ENCODE results near the gene STOM.
"Not testable (repeated sequence)": the region's sequence is repeated elsewhere in the genome, so short reads cannot be mapped to it uniquely, and the experiment has no call there.

STOM gene, protein sequence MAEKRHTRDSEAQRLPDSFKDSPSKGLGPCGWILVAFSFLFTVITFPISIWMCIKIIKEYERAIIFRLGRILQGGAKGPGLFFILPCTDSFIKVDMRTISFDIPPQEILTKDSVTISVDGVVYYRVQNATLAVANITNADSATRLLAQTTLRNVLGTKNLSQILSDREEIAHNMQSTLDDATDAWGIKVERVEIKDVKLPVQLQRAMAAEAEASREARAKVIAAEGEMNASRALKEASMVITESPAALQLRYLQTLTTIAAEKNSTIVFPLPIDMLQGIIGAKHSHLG

DNA sequence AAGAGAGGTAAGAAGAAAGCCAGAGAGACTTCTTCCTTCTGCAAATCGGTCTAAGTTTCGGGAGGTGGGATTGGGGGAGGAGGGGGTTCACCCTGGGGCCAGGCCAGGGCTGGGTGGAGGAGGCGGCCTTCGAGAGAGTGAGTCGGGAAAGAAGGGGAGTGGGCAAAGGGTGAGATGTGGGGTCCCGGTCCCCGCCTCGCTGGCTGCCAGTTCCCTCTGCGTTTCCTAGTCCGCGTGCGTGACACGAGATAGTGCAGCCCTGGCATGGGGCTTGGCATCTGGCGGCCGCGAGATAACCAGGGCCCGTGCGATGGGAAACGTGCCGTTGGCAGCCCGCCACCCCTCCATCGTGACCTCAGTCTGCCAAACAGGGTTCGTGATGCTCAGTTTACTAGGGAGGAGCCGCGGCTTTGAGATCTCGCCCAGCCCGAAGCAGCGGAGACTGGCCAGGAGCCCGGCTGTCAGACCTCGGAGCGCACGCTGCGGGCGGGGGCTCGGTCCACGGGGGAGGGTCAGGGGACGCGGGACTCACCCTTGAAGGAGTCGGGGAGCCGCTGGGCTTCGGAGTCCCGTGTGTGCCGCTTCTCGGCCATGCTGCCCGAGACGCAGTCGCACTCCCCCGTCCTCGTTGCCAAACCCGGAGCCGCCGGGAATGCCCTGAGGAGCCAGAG, at the start of gene STOM:
STOM (minus strand) TSS at position 656 of the 671 bp plus-strand sequence; CDS start at position 593, 63 bp downstream.
- DNase-seq = peak; percentile 63

DNA sequence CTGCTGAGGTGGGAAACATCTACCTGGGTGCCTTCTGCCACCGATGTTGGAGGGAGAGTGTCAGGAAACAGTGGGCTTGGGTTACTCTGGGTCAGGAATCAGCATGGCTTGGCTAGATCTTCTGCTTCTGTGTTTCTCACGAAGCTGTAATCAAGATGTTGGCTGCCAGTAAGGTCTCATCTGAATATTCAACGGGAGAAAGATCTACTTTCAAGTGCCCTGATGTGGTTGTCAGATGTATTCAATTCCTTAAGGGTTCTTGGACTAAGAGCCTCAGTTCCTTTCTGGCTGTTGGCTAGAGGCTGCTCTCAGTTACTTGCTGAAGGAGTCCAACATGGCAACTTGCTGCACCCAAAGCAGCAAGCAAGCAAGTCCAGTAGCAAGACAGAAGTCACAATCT, 41.9 kb upstream of the STOM start:
- DNase-seq = no peak

DNA sequence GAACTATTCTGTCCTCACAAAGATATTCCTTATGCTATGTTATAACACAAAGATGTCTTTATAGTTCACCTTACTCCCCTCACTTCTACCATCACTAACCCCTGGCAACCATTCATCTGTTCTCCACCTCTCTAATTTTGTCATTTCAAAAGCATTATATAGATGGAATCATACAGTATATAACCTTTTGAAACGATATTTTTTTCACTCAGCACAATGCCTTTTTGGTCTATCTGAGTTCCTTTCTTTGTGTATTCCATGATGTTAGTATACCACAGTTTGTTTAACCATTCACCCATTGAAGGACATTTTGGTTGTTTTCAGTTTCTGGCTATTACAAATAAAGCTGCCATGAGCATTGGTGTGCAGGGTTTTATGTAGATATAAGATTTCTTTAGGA, 35.8 kb upstream of the STOM start:
- no peak for DNase-seq

DNA sequence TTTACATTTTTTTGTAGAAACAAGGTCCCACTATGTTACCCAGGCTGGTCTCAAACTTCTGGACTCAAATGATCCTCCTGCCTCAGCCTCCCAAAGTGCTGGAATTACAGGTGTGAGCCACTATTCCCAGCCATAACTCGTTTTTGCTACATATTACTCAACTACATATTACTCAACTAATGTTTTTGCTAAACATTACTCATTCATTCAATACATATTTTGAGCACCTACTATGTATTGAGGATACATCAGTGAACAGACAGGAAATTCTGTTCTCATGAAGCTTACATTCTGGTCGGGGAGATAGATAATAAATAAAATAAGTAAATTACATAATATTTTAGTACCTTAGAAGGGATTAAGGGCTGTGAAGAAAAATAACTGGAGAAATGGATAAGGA, 34.9 kb upstream of the STOM start:
- no peak for DNase-seq

DNA sequence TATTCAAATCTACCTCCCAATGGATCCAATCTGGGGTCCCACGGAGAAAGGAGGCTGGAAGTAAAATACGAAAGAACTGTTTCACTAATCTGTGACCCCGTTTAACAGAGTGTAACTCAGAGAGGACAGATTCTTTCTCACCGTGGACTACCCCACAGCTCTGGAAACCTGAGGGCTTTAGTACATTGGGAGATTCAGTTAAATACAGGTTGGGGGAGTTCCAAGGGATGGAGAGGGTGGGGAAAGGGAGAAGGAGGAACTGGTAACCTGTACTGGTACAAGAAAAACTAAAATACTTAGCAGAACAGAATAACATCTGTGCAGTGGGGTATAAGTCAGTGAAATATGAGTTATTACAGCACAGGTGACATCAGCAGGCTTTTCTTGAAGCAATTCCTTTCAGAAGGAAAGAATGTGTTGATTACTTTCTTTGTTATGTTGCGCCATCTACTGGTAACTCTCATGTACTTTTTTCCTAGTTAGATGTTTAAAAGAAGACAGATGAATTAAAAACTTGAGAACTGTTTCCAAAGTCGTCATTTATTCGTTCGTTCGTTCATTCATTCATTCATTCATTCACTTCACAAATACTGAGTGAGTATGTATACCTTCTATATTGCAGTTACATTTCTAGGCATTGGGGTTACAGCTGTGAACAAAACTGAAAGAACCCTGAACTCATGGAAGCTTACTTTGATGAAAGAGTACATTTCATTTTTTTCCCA, 30.0 kb upstream of the STOM start:
- DNase-seq = peak; percentile 74

DNA sequence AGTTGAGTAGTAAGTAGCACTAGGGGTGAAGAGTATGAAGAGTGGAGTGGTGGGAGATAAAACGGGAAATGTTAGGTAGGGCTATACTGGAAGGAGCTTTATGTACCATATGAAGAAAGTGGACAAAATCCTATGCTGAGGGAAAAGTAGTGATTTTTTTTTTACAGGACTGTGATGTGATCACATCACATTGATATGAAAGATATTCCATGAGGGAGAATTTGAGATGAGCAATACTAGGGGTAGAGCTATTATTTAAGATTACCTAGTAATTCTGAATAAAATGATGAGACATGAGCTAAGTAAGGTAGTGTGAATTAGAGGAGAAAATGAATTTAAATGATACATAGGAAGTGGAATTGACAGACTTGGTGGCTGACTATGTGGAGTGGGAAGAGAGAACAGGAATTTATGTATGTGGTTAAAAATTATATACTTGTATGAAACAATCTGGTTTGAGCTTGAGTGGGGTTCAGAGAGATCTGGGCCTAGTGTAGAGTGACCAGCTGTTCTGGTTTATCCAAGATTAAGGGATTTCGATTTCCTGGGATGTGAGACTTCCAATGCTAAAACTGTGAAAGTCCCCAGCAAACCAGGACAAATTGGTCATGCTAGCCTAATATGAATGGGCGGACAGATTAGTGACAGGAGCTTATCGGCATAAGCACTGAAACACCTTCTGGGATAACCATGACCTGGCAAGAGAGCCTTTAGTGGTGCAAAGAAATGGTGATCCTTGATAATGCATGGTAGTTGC, 29.3 kb upstream of the STOM start:
- no peak for DNase-seq

DNA sequence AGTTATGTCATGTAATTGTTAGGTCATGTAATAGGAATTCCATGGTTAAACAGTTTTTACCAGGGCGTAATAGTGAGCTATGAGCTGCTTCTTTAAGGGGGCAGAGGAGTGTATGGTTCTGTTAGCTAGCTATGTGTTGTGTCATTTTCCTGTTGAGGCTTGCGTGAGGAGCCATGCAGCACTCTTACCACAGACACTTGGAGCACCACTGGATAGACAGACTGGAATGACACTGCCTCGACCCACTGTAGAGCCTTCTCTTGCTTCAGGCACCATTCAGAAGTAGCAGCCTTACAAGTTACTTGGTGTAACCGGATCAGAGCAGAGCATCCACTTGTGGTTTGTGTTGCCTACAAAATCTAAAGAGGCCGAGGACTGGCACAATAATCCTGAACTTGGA, 28.3 kb upstream of the STOM start:
- DNase-seq = no peak

DNA sequence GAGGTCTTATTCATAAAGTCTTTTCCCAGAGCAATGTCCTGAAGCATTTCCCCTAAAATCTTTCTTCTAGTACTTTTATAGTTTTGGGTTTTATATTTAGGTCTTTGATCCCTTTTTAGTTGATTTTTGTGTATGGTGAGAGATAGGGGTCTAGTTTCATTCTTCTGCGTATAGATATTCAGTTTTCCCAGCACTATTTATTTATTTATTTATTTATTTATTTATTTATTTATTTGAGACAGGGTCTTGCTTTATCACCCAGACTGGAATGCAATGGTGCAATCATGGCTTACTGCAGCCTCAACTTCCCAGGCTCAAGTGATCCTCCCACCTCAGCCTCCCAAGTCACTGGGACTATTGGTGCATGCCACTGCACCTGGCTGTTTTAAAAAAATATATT, 27.2 kb upstream of the STOM start:
- not testable (repeated sequence) for DNase-seq

DNA sequence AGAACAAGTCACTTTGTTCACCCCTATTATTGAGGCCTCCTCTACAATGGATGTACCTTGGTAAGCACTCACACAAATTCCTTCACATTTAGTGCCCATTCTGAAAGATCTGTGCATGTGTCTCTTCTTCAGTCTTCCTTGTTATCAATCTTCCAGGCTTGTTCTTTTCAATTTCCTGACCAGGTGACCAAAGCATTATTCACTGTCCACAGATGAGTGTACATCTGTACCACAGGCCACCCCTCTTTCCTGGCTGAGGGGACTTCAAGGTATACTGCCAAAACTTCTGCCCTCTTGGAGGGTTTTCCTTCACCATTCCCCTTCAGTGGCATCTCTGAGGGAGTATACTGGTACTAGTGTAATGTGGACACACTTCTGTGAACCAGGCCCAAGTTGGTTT, 25.5 kb upstream of the STOM start:
- no peak for DNase-seq

DNA sequence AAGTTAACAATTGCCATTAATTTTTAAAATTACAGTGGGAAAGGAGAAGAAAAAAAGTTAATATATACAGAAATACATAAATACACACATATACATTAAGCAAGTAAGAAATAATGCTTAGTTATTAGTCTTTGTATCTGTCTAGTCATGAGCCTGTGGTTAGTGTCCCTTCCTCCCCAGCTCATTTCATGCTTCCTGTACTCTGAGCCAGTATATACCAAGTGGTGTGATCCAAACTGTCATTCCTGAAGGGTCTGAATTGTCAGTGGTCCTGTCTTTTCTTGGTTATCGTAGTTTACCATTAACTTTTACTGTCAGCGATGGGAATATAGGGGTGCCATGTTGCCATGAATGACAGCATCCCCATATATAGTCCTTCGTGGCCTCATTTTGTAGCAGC, 24.2 kb upstream of the STOM start:
- no peak for DNase-seq

DNA sequence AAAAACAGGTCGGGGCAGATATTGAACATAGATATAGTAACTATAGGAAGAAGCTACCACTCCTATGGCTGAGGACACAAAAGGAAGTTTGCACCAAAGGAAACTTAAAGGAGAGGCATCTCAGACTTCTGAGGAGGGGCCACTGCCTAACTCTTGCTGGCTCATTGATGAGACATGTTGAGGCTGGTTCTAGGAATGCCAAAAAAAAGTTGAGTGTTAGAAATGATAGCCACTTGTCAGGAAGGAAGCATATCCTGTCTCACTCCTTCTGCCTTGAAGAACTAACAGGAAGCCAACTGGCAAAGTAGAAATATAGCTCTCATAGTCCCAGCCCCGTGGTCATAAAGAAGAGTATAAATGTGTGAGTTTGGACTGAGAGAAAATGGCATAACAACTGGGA, 23.3 kb upstream of the STOM start:
- no peak for DNase-seq

DNA sequence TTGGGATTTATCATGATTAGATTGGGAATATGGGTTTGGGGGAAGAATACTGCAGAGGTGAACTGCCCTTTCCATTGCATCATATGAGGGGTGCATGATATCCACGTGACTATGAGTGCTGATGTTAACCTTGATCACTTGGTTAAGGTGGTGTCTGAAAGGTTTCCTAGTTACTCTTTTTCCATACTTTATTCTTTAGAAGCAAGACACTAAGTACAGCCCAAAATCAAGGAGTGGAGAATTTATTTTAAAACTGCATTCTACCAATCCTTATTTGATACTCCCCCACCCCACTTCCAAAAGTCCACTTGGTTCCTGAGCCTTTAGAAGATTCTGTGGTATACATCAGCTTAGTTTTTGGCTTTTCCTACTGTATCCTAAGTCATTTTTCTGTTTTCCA, 20.3 kb upstream of the STOM start:
- no peak for DNase-seq

DNA sequence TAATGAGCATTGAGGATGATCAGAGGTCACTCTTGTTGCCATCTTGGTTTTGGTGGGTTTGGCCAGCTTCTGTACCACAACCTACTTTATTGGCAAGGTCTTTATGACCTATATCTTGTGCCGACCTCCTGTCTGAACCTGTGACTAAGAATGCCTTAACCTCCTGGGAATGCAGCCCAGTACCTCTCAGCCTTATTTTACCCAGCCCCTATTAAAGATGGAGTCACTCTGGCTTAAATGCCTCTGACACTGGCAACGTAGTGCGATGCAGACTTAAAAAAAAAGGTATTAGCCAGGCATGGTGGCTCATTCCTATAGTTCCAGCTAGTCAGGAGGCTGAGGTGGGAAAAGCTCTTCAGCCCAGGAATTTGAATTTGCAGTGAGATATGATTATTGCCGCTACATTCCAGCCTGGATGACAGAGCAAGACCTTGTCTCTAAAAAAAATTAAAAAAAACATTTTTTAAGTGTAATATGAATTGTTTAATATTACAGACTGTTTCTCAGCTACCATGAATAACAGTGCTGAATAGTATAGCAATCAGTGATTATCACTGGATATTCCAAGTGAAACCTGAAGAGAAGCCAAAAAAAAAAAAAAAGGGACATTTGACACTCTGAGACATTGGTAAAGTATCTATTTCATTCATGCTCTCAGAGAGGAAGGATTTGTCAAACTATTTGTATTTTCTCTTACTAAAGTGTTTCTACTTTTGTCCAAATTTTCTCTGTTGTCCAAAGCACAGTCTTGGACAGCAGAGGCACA, 18.3 kb upstream of the STOM start:
- DNase-seq = no peak

DNA sequence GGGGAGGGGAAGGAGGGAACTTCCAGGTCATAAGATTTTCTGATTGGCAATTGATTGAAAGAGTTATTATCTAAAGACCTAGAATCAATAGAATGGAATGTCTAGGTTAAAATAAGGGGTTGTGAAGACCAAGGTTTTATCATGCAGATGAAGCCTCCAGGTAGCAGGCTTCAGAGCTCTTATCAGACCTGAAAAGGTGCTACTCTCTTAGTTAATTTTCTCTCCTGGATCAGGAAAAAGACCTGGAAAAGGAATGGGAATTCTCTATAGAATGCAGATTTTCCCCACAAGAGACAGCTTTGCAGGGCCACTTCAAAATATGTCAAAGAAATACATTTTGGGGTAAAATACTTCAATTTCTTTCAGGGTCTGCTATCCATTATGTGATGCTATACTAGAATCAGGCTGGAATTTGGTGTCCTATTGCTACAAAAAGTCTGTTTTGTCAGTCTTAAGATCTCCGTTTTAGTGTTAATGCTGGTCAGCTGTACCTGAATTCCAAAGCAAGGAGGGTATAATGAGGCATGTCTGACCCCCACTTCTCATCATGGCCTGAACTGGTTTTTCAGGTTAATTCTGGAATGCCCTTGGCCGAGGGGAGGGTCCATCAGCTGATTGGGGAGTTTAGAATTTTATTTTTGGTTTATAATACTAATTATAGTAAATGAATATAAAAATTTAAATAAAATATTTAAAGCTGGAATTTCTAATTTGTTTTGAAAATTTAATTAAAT, 16.6 kb upstream of the STOM start:
- no peak for DNase-seq

DNA sequence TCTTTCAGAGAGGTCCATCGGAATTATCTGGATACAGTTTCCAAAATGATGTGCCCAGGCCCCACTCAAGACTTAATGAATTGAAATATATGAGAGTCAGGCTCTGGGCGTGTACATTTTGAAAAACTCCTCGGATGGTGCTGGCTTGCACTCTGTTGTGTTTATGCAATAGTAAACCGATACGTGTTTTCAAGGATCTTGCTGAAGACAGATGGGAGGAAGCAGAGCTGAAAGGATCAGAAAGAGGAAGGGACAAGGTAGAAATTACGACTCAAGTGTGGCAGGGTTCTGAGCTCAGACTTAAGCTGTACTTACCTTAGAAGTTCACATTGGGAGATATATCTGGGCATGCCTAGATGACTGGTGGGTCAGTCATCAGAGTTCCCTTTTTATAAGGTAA, 13.7 kb upstream of the STOM start:
- DNase-seq = no peak

DNA sequence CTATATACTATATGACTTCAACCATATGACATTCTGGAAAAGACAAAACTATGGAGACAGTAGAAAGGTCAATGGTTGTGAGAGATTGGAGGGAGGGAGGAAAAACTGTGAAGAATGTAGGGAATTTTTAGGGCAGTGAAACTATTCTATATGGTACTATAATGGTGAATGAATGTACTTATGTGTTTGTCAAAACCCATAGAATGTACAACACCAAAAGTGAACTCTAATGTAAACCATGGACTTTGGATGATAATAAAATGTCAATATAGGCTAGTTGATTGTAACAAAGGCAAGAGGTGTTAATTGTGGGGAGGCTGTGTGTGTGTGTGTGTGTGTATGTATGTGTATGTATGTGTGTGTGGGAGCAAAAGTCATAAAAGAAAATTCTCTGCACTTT, 10.8 kb upstream of the STOM start:
- DNase-seq = no peak

DNA sequence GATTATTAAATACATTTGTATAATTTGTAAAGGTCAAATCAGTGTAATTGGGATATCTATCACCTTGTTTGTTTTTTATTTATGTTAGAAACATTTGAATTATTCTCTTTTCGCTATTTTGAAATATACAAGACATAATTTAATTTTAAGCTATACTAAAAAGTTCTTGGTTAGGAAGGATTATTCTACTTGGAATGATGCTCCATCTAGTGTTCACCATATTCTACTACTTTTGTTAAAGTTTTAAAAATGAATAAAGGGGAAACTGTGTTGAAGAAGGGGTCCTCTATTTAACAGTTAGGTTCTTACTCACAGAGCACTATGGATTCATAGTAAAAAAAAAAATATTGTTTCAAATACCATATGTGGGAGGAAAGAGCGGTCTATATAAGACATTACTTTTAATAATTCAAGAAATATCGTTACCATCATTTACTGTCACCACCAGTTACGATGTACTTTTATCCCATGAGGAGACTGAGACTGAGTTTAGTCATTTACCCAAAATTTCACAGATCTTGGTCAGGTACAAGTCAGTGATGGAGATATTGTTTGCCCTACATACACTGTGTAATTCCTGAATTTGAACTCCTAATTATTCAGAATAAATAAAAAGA, 6.3 kb upstream of the STOM start:
- no peak for DNase-seq

DNA sequence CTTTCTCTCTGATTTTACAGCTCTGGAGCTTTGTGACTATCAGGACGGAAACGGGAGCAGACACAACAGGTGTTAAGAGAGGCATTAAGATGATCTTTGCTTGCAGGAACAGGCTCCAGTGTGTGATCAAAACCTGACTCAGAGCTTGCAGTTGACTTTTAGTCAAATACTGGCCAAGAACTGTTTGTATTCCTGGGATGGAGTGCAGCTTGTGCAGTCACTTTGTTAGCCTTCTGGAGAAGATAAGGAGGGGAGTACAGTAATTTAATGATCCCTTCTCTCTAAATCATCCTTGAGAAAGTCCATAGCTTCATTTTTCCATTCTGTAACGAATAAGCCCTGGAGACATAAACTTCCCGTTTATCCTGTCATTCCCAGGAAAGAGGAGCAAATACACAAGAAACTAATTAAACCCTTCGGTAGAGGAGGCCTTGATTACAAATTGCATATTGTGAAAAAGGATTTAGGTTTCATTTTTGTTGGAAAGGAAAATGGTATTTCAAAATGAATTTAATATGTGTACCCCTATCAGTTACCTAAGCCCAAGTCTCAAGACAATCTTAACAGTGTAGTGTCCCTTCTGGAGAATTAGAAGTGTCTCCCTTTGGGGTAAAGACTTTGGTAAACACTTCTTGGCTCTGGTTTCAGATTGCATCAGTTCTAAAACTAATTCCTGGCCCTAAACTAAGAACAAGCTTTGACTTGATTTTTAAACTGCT, 3.1 kb upstream of the STOM start:
- no peak for DNase-seq

DNA sequence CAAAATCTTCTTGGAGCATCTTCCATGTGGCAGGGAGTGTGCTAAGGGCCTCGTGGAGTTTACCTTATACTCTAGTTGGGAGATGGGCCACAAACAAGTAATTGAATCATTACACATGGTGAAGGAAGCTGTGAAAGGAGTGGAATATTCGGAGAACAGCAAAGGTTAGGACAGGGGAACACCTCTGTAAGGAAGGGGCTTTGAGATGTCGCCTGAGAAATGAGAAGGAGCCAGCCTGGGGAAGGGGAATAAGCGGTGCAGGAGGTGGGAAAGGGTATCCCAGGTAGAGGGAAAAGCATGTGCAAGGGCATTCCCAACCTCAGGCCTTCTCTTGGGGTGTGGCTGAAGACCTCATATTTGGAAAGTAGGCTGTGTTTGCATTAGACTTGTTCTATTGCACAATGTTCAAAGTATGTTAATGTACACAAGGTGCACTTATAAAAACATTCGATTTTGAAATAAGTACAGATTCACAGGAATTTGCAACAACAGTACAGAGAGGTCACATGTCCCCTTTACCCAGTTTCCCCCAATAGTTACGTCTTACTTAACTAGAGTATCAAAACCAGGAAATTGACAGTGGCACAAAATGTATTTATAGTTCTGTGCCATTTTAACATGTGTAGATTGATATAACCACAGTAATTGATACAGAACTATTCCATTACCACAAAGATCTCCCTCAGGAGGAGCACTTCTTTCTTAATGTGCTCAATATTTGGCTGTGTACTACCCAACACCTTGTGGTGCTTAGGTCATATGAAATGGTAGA, 2.4 kb upstream of the STOM start:
- DNase-seq = no peak

DNA sequence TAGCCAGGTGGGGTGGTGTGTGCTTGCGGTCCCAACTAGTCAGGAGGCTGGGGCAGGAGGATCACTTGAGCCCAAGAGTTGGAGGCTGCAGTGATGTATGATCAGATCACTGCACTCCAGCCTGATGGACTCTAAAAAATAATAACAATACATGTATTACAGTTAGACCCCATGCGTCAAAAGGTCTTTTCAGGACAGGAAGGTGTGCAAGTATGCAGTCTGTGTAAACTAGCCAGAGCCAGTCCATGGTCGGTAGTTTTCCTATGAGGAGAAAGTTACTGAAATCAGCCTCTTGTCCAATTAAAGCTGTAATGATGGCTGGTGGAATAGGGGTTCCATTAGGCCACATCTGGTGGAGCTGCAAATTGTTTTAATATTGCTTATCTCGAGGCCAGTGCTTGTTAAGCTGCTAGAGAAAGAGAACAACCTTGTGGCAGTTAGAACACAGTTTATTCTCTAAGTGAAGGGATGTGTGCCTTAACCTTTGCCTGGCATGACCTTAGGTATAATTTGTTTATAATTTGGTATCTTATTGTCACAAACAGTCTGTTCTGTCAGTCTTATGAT, 1.5 kb upstream of the STOM start:
- DNase-seq = no peak
